ENCODE results near the gene GZMA. TPM values are rescaled to one million over a fixed set of nuclear protein-coding genes. Genes with fewer than 3 reads are reported as not detected.
"Not testable (repeated sequence)": the region's sequence is repeated elsewhere in the genome, so short reads cannot be mapped to it uniquely, and the experiment has no call there.

GZMA gene
- under 1 TPM; 0.31 to 0.69 (median 0.58) TPM for polyA plus RNA-seq (ENCODE audit: insufficient read length in 4 of 4)

- no peak for DNase-seq (ENCODE audit: low read depth in 4 of 4, low spot score in 3 of 4)
Measured at GRCh38 chr5:55102348-55102747, at the start of gene GZMA. Gene GZMA (plus strand): TSS chr5:55102646. CDS start chr5:55102683, 37 bp downstream.

GRCh38 chr5:55055183-55055582 is 47.3 kb upstream of the GZMA start:
- DNase-seq (ENCODE audit: low read depth in 4 of 4, low spot score in 3 of 4): no peak

- no peak for DNase-seq (ENCODE audit: low read depth in 4 of 4, low spot score in 3 of 4)
Measured at GRCh38 chr5:55062039-55062779, 40.2 kb upstream of the GZMA start.

- no peak for DNase-seq (ENCODE audit: low read depth in 4 of 4, low spot score in 3 of 4)
Measured at GRCh38 chr5:55063220-55063863, 39.1 kb upstream of the GZMA start.

- no peak for DNase-seq (ENCODE audit: low read depth in 4 of 4, low spot score in 3 of 4)
Measured at GRCh38 chr5:55063899-55064298, 38.5 kb upstream of the GZMA start.

GRCh38 chr5:55064523-55064922 is 37.9 kb upstream of the GZMA start:
- no peak for DNase-seq (ENCODE audit: low read depth in 4 of 4, low spot score in 3 of 4)

- DNase-seq (ENCODE audit: low read depth in 4 of 4, low spot score in 3 of 4): no peak
Measured at GRCh38 chr5:55066277-55066676, 36.2 kb upstream of the GZMA start.

- no peak for DNase-seq (ENCODE audit: low read depth in 4 of 4, low spot score in 3 of 4)
Measured at GRCh38 chr5:55070968-55071367, 31.5 kb upstream of the GZMA start.

- DNase-seq (ENCODE audit: low read depth in 4 of 4, low spot score in 3 of 4): no peak
Measured at GRCh38 chr5:55071413-55071812, 31.0 kb upstream of the GZMA start.

- DNase-seq (ENCODE audit: low read depth in 4 of 4, low spot score in 3 of 4): no peak
Measured at GRCh38 chr5:55072666-55073065, 29.8 kb upstream of the GZMA start.

GRCh38 chr5:55073211-55073610 is 29.2 kb upstream of the GZMA start:
- no peak for DNase-seq (ENCODE audit: low read depth in 4 of 4, low spot score in 3 of 4)

- no peak for DNase-seq (ENCODE audit: low read depth in 4 of 4, low spot score in 3 of 4)
Measured at GRCh38 chr5:55081541-55081940, 20.9 kb upstream of the GZMA start.

GRCh38 chr5:55089301-55089700 is 13.1 kb upstream of the GZMA start:
- DNase-seq (ENCODE audit: low read depth in 4 of 4, low spot score in 3 of 4): not testable (repeated sequence)

GRCh38 chr5:55091011-55091410 is 11.4 kb upstream of the GZMA start:
- not testable (repeated sequence) for DNase-seq (ENCODE audit: low read depth in 4 of 4, low spot score in 3 of 4)

- no peak for DNase-seq (ENCODE audit: low read depth in 4 of 4, low spot score in 3 of 4)
Measured at GRCh38 chr5:55096182-55096581, 6.3 kb upstream of the GZMA start.

- DNase-seq (ENCODE audit: low read depth in 4 of 4, low spot score in 3 of 4): no peak
Measured at GRCh38 chr5:55096861-55097260, 5.6 kb upstream of the GZMA start.

- not testable (repeated sequence) for DNase-seq (ENCODE audit: low read depth in 4 of 4, low spot score in 3 of 4)
Measured at GRCh38 chr5:55101148-55101547, 1.3 kb upstream of the GZMA start.

GRCh38 chr5:55101556-55102276 is 730 bp upstream of the GZMA start:
- DNase-seq (ENCODE audit: low read depth in 4 of 4, low spot score in 3 of 4): no peak

- DNase-seq (ENCODE audit: low read depth in 4 of 4, low spot score in 3 of 4): no peak
Measured at GRCh38 chr5:55104036-55104772, 1.8 kb downstream of the GZMA start.

- no peak for DNase-seq (ENCODE audit: low read depth in 4 of 4, low spot score in 3 of 4)
Measured at GRCh38 chr5:55104946-55105701, 2.7 kb downstream of the GZMA start.

Data from right renal pelvis (tissue), 4 donors.